HG03432 (cell line): ENCODE measurements around the gene CENPE.

Experiments used
- ATAC-seq: cut with Tn5 transposase; IDR thresholded peaks from one replicate; pipeline ENCODE4 v1.9.1; 2021; ENCODE audit warnings: mild to moderate bottlenecking, moderate library complexity; ENCODE audit not compliant: unreplicated experiment

The CENPE gene

GRCh38 chr4:103136671-103137445, 61.3 kb downstream of the CENPE start:
- ATAC-seq = no peak

- no peak for ATAC-seq
Observed at GRCh38 chr4:103129174-103129573, 69.0 kb downstream of the CENPE start.

GRCh38 chr4:103126126-103126525, 72.0 kb downstream of the CENPE start:
- no peak for ATAC-seq

- no peak for ATAC-seq
Observed at GRCh38 chr4:103123114-103123513, 75.0 kb downstream of the CENPE start.

- ATAC-seq = no peak
Observed at GRCh38 chr4:103118166-103118565, 80.0 kb downstream of the CENPE start.

- no peak for ATAC-seq
Observed at GRCh38 chr4:103111598-103111997, 86.5 kb downstream of the CENPE start.

- ATAC-seq = no peak
Observed at GRCh38 chr4:103108542-103108941, 89.6 kb downstream of the CENPE start.

- ATAC-seq = no peak
Observed at GRCh38 chr4:103105558-103106356, 92.4 kb downstream of the CENPE start.

- no peak for ATAC-seq
Observed at GRCh38 chr4:103104886-103105285, 93.3 kb downstream of the CENPE start.

GRCh38 chr4:103100691-103101090, 97.5 kb downstream of the CENPE start:
- ATAC-seq = no peak

GRCh38 chr4:103099691-103100392, 98.3 kb downstream of the CENPE start, which contains the start of gene BDH2:
BDH2 (minus strand) TSS chr4:103099834; CDS start chr4:103096254, 3,580 bp downstream.
- ATAC-seq = peak; percentile 98

- ATAC-seq = no peak
Observed at GRCh38 chr4:103098756-103099440, 99.2 kb downstream of the CENPE start.

GRCh38 chr4:103098341-103098740, 99.8 kb downstream of the CENPE start:
- ATAC-seq = no peak

- ATAC-seq = no peak
Observed at GRCh38 chr4:103097112-103097511, 101.0 kb downstream of the CENPE start.

- no peak for ATAC-seq
Observed at GRCh38 chr4:103095080-103095479, 103.1 kb downstream of the CENPE start.

GRCh38 chr4:103092245-103092644, 105.9 kb downstream of the CENPE start:
- ATAC-seq = no peak

- peak; percentile 81 for ATAC-seq
Observed at GRCh38 chr4:103091601-103092223, 106.4 kb downstream of the CENPE start.

GRCh38 chr4:103089481-103089880, 108.7 kb downstream of the CENPE start:
- no peak for ATAC-seq

- no peak for ATAC-seq
Observed at GRCh38 chr4:103086551-103086950, 111.6 kb downstream of the CENPE start.

- no peak for ATAC-seq
Observed at GRCh38 chr4:103085555-103086196, 112.5 kb downstream of the CENPE start.
